SW480 (cell line): ENCODE measurements around the gene CNTNAP2.
"Not testable (repeated sequence)": the region's sequence is repeated elsewhere in the genome, so short reads cannot be mapped to it uniquely, and the experiment has no call there.

ENCODE experiments used
- DNase-seq: peaks from one replicate; pipeline ENCODE4 v3.0.0-alpha.2; 2016; ENCODE audit warnings: low spot score

The CNTNAP2 gene

GRCh38 chr7:146150153-146150552 lies 33.6 kb downstream of the CNTNAP2 start:
- no peak for DNase-seq

- no peak for DNase-seq
These were observed 55.5 kb downstream of the CNTNAP2 start for GRCh38 chr7:146172112-146172511.

DNA sequence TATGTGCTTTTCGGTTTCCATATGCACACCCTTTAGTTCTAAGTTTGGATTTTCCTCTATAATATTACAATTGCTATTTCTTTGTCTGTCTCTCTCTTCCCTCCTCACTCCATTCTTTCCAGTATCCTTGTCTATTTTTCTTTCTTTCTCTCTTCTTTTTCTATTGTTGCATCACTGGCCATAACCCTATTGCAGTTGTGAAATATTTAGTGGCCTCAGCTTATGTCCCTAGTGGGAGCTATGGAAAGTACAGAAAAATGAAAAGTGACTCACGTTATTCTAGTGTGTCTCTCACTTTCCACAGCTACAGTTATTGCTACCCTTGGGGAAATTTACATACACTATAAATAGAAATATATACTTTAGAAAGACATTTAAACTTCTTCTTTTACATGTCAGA lies 59.1 kb downstream of the CNTNAP2 start:
- DNase-seq, result no peak

- no peak for DNase-seq
These were observed 60.3 kb downstream of the CNTNAP2 start for GRCh38 chr7:146176860-146177259.

- no peak for DNase-seq
These were observed 60.7 kb downstream of the CNTNAP2 start for GRCh38 chr7:146177301-146177700.

DNA sequence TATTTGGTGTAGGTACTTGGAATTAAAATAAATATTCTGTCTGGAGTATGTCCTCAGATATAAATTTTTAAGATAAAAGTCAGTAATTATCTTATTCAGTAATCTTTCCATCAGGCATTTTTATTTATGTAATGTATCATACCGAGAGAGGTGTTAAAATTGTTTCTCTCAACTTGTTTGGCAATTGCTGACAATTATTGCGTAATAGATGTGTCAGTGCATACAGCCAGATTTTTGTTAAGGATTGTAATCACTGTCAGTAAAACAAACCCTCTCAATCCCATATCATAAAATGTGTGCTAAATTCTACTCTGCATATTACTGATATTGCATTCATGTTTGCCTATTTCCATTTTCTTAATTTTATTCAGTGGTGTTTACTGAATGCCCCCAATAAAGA lies 69.2 kb downstream of the CNTNAP2 start:
- DNase-seq, result no peak

GRCh38 chr7:146191428-146191827 lies 74.8 kb downstream of the CNTNAP2 start:
- DNase-seq, result not testable (repeated sequence)

DNA sequence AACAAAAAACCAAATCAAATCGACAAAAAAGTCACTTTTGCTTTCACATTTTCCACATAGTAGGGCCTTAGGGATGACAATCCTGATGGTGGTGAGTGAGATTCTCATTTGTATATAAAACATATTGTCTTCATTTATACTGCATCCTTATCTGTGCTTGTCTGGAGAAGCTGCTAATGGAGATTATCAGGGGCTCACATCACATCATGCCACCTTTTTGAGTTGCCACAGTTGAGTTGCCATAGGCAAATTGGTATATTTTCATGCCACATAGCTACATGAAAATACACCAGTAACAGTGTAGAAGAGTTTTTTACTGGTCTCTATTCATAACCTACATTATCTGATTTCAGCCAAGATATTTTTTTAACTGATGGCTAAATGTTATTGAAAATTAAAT lies 85.3 kb downstream of the CNTNAP2 start:
- DNase-seq, result no peak

- no peak for DNase-seq
These were observed 89.7 kb downstream of the CNTNAP2 start for GRCh38 chr7:146206270-146206669.

GRCh38 chr7:146208492-146208891 lies 91.9 kb downstream of the CNTNAP2 start:
- DNase-seq, result no peak

DNA sequence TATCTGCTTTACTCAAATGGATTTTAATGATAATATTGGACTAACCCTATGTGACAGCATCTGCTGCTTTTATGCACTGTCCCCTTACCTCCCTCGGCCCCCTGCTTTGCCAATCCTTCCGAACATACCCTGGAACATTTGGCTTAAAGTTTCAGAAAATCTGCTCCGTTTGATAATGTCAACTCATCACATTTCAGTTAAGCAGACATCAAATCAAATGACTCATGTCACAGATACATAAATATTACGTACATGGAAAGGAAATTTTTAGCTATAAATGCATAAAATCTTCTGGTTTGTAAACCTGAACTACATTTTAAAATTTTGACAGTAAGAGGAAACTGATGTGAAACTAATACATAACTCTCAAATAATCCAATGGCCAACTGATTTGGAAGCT lies 98.2 kb downstream of the CNTNAP2 start:
- DNase-seq, result no peak

- no peak for DNase-seq
These were observed 99.9 kb downstream of the CNTNAP2 start for GRCh38 chr7:146216396-146217041.

DNA sequence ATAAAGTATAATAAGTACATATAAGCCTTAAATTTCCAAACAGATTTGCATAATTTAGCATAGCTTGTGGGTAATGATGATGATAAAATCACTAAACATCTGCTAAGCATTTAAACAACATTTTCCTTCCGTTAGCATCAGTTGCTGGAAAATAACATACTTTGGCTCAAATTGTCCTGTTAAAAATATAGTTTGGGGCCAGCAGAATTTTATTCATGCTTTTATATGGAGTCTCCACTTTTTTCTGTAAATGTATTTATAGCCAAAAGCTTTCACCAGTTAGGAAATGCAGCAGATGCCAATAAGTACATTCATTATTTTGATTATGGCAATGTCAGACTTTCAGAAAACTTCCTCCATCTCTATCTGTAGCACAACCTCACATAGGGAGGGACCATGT lies 107.2 kb downstream of the CNTNAP2 start:
- DNase-seq, result no peak

DNA sequence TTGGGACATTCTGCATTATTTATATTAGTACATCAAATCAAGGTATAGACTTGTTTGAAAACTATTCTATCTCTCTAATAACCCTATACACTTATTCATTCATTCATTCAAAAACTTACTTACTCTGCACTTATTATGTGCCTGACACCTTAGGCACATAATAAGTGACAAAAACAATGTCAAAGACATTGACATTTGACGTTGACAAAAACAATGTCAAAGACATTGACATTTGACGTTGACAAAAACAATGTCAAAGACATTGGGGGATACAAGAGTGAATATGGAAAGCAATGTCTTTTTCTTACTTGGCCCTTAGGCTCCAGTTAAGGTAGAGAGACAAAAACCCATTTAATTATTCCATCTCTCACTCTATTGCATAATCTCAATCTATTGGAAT lies 116.0 kb downstream of the CNTNAP2 start:
- no peak for DNase-seq

GRCh38 chr7:146235195-146235594 lies 118.6 kb downstream of the CNTNAP2 start:
- DNase-seq, result no peak

DNA sequence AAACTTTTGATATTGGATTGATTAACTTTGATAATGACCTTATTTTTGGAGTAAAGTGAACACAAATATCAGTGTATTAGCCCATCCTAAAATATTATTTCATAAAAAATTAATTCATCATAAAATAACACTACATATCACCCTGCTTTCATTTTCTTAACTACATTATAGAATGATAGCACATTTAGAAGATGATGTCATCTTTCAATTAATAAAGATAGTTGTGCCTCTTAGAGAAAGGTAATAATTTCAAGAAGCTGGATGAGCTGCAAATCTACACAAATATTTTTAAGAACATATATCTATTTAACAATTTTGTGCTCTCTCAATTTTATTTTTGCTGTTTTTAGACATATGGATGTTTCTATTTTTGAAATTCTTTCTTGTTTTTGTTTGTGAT lies 126.1 kb downstream of the CNTNAP2 start:
- no peak for DNase-seq

DNA sequence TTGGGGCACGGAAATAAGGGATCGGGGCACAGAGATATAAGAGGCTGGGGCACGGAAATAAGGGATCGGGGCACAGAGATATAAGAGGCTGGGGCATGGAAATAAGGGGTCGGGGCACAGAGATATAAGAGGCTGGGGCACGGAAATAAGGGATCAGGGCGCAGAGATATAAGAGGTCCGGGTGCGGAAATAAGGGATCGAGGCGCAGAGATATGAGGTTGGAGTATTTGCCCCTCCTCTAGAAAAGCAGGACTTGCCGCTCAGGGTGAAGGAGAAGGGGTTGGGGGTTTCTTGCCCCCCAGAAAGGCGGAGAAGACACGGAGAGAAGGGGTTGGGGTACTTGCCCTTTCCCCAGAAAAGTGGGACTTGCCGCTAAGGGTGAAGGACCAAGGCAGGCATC lies 131.4 kb downstream of the CNTNAP2 start:
- not testable (repeated sequence) for DNase-seq

GRCh38 chr7:146248744-146249143 lies 132.1 kb downstream of the CNTNAP2 start:
- DNase-seq, result not testable (repeated sequence)

- no peak for DNase-seq
These were observed 132.7 kb downstream of the CNTNAP2 start for GRCh38 chr7:146249272-146249671.

- no peak for DNase-seq
These were observed 139.0 kb downstream of the CNTNAP2 start for GRCh38 chr7:146255609-146256008.

GRCh38 chr7:146262527-146262926 lies 145.9 kb downstream of the CNTNAP2 start:
- DNase-seq, result no peak

DNA sequence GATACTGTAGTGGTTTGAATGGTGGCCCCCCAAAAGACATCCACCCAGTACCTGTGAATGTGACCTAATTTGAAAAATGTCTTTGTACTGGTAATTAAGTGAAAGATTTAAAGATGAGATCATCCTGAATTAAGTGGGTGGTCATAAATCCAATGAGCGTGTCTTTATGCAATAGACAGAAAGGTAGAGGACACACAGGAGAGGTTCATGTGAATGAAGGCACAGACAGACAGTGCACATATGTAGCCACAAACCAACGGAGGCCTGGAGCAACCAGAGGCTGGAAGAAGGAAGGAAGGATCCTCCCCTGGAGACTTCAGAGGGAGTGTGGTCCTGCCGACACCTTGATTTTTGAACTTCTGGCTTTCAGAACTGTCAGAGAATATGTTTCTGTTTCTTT lies 160.3 kb downstream of the CNTNAP2 start:
- DNase-seq, result no peak

- DNase-seq, result no peak
These were observed 168.8 kb downstream of the CNTNAP2 start for GRCh38 chr7:146285418-146285817.

DNA sequence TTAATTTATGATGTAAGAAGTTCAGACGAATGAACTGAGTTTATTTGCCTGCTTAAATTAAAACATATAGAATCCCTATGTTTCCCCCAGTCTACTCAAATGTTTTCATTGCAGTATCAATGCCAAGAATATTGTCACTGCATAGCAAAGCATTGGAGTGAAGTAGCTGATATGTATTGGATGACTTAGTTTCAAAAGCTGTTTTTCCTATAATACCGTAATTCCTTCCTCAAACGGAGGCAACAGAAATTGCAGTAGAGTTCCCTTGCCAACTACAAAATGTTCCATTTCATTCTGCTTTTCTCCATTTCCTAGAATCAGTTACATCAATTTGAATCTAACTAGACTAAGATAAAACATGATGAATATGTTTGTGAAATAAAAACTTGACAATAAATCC lies 174.1 kb downstream of the CNTNAP2 start:
- no peak for DNase-seq

- no peak for DNase-seq
These were observed 175.3 kb downstream of the CNTNAP2 start for GRCh38 chr7:146291900-146292299.
